H1 (cell line): ENCODE measurements around the gene DCDC1. TPM values are rescaled to one million over a fixed set of nuclear protein-coding genes. Genes with fewer than 3 reads are reported as not detected.

ENCODE experiments used
- CTCF ChIA-PET: fragments of 300-600 bp; sonication (Branson Sonifier 250); formaldehyde crosslinking; loops from one replicate; lab custom pipeline; 2021; ENCODE audit not compliant: partially characterized antibody; lab: Charles Lee
- POLR2A ChIA-PET: fragments of 300-600 bp; sonication (Branson Sonifier 250); formaldehyde crosslinking; loops from one replicate; lab custom pipeline; 2021; ENCODE audit warnings: inconsistent platforms; ENCODE audit not compliant: partially characterized antibody; lab: Charles Lee
- DNase-seq, 2 experiments: peaks; one replicate each; pipeline versions ENCODE4 v3.0.0 to v3.0.0-alpha.2; 2010 to 2022; ENCODE audit warnings: low spot score in 2 of 2, low read depth in 1 of 2, mixed read lengths in 1 of 2
- FAIRE-seq: peaks from 2 replicates; lab custom pipeline; 2011; peaks lifted over from hg19 to GRCh38; lab: Jason Lieb, UNC
- H2AFZ ChIP-seq: 2 replicates; pipeline ENCODE4 v1.8.1; 2012; ENCODE audit warnings: low read length, inconsistent platforms
- H2AK5ac ChIP-seq: 2 replicates; pipeline ENCODE4 v1.6.1; 2013; ENCODE audit warnings: low read depth, low read length
- H2BK120ac ChIP-seq: replicated peaks from 2 replicates; pipeline ENCODE3; 2013; ENCODE audit warnings: low read depth, low read length, inconsistent platforms
- H2BK12ac ChIP-seq: 2 replicates; pipeline ENCODE4 v1.6.1; 2013; ENCODE audit warnings: low read depth, low read length
- H2BK15ac ChIP-seq: 2 replicates; pipeline ENCODE4 v1.6.1; 2013; ENCODE audit warnings: low read length
- H2BK20ac ChIP-seq: 2 replicates; pipeline ENCODE4 v1.6.1; 2013; ENCODE audit warnings: low read length
- H2BK5ac ChIP-seq: 2 replicates; pipeline ENCODE4 v1.6.1; 2013; ENCODE audit warnings: low read depth, low read length
- H3K14ac ChIP-seq: 2 replicates; pipeline ENCODE4 v1.6.1; 2013; ENCODE audit warnings: inconsistent platforms; ENCODE audit not compliant: insufficient read length
- H3K18ac ChIP-seq: 2 replicates; pipeline ENCODE4 v1.6.1; 2013; ENCODE audit warnings: low read length; ENCODE audit errors: extremely low read depth
- H3K23ac ChIP-seq: 2 replicates; pipeline ENCODE4 v1.6.1; 2013; ENCODE audit warnings: inconsistent platforms; ENCODE audit not compliant: insufficient read length
- H3K23me2 ChIP-seq: 2 replicates; pipeline ENCODE4 v1.6.1; 2013; ENCODE audit warnings: low read depth, low read length
- H3K27ac ChIP-seq: 2 replicates; pipeline ENCODE4 v1.6.1; 2011; ENCODE audit warnings: low read depth, low read length, inconsistent platforms
- H3K27me3 ChIP-seq, 4 experiments: replicated peaks in 1 of 4; 1 replicate in 1 of 4; 2 replicates in 3 of 4; pipeline versions ENCODE4 v1.6.1 to v1.8.1; 2011 to 2013; ENCODE audit warnings: low read length in 3 of 4, mild to moderate bottlenecking in 3 of 4, inconsistent platforms in 2 of 4, mixed read lengths in 2 of 4, moderate library complexity in 1 of 4; ENCODE audit not compliant: control insufficient read depth in 3 of 4, insufficient read depth in 3 of 4; ENCODE audit errors: extremely low read depth in 1 of 4
- H3K36me3 ChIP-seq, 4 experiments: 2 replicates each; pipeline versions ENCODE4 v1.6.1 to v1.8.1; 2011 to 2013; ENCODE audit warnings: mild to moderate bottlenecking in 4 of 4, low read length in 3 of 4, moderate library complexity in 2 of 4, control low read depth in 1 of 4, inconsistent platforms in 1 of 4; ENCODE audit not compliant: insufficient read depth in 4 of 4, control insufficient read depth in 2 of 4
- H3K4ac ChIP-seq: replicated peaks from 2 replicates; pipeline ENCODE3; 2013; ENCODE audit warnings: low read length, low read depth, mixed read lengths, inconsistent platforms; ENCODE audit not compliant: insufficient read length
- H3K4me1 ChIP-seq, 4 experiments: replicated peaks in 1 of 4; 1 replicate in 1 of 4; 2 replicates in 3 of 4; pipeline versions ENCODE4 v1.6.1 to v1.8.1; 2011 to 2013; ENCODE audit warnings: low read length in 3 of 4, inconsistent platforms in 2 of 4, mixed read lengths in 1 of 4; ENCODE audit not compliant: insufficient read depth in 4 of 4, control insufficient read depth in 3 of 4
- H3K4me2 ChIP-seq, 2 experiments: 2 replicates each; pipeline versions ENCODE4 v1.6.1 to v1.8.1; 2011 to 2013; ENCODE audit warnings: low read depth in 2 of 2, low read length in 2 of 2, control low read depth in 1 of 2, inconsistent platforms in 1 of 2, mild to moderate bottlenecking in 1 of 2; ENCODE audit not compliant: insufficient read depth in 1 of 2
- H3K4me3 ChIP-seq, 4 experiments: fragments of 200-600, 300-600 bp in 1 of 4; sonication (generic), shearing (Covaris generic), sonication (Bioruptor Twin) in 1 of 4; 2 replicates each; pipeline versions ENCODE4 v1.5.1 to v1.8.1; 2011 to 2016; ENCODE audit warnings: low read length in 4 of 4, low read depth in 3 of 4, control low read depth in 2 of 4, inconsistent platforms in 2 of 4, mild to moderate bottlenecking in 2 of 4, mixed read lengths in 1 of 4, moderate library complexity in 1 of 4; ENCODE audit not compliant: insufficient read depth in 2 of 4; ENCODE audit errors: extremely low read depth in 1 of 4
- H3K56ac ChIP-seq: replicated peaks from 2 replicates; pipeline ENCODE3; 2013; ENCODE audit warnings: low read depth, mild to moderate bottlenecking, mixed read lengths, low read length, inconsistent platforms; ENCODE audit not compliant: insufficient read length
- H3K79me1 ChIP-seq: 2 replicates; pipeline ENCODE4 v1.6.1; 2013; ENCODE audit warnings: low read depth, low read length, control low read depth
- H3K79me2 ChIP-seq, 2 experiments: 2 replicates each; pipeline versions ENCODE4 v1.6.1 to v1.8.1; 2012 to 2013; ENCODE audit warnings: low read length in 2 of 2, mild to moderate bottlenecking in 2 of 2, inconsistent platforms in 1 of 2; ENCODE audit not compliant: insufficient read depth in 2 of 2, control insufficient read depth in 1 of 2
- H3K9ac ChIP-seq, 4 experiments: replicated peaks in 1 of 4; 1 replicate in 1 of 4; 2 replicates in 3 of 4; pipeline versions ENCODE4 v1.6.1 to v1.8.1; 2011 to 2013; ENCODE audit warnings: low read depth in 3 of 4, low read length in 3 of 4, control low read depth in 2 of 4, mild to moderate bottlenecking in 2 of 4, moderate library complexity in 2 of 4, inconsistent platforms in 1 of 4; ENCODE audit errors: extremely low read depth in 1 of 4
- H3K9me3 ChIP-seq, 2 experiments: 2 replicates each; pipeline versions ENCODE4 v1.6.1 to v1.8.1; 2012 to 2013; ENCODE audit warnings: mild to moderate bottlenecking in 2 of 2, moderate library complexity in 2 of 2, control low read depth in 1 of 2, inconsistent platforms in 1 of 2, low read depth in 1 of 2, low read length in 1 of 2, mixed read lengths in 1 of 2; ENCODE audit not compliant: insufficient read depth in 2 of 2
- H4K20me1 ChIP-seq, 2 experiments: replicated peaks in 1 of 2; 2 replicates each; pipeline versions ENCODE3 to v1.8.1; 2011 to 2013; ENCODE audit warnings: inconsistent platforms in 2 of 2, low read length in 2 of 2, mild to moderate bottlenecking in 1 of 2; ENCODE audit not compliant: insufficient read depth in 2 of 2, control insufficient read depth in 1 of 2
- H4K5ac ChIP-seq: 2 replicates; pipeline ENCODE4 v1.6.1; 2013; ENCODE audit warnings: low read length, low read depth, mixed read lengths, inconsistent platforms; ENCODE audit not compliant: insufficient read length
- H4K8ac ChIP-seq: 2 replicates; pipeline ENCODE4 v1.8.0; 2013; ENCODE audit warnings: mild to moderate bottlenecking, moderate library complexity, low read length, inconsistent platforms; ENCODE audit not compliant: insufficient read depth; ENCODE audit errors: extremely low read depth
- H4K91ac ChIP-seq: replicated peaks from 2 replicates; pipeline ENCODE3; 2013; ENCODE audit warnings: low read length, mixed read lengths, inconsistent platforms; ENCODE audit not compliant: insufficient read length
- TAF7 ChIP-seq: optimal IDR thresholded peaks from 2 replicates; pipeline ENCODE3; 2011; ENCODE audit warnings: low read depth, mild to moderate bottlenecking, inconsistent platforms, low read length, moderate library complexity, borderline replicate concordance
- WGBS, 2 experiments: shearing (Covaris generic) in 1 of 2; methylation state at CpG; one replicate each; pipeline versions ENCODE4 v1.1.6 to v1.1.7; 2013 to 2015; ENCODE audit warnings: low lambda C conversion rate in 2 of 2, mixed read lengths in 2 of 2, inconsistent platforms in 1 of 2, low coverage in 1 of 2, missing lambda C conversion rate in 1 of 2; ENCODE audit not compliant: insufficient replicate concordance in 2 of 2, insufficient coverage in 1 of 2, insufficient read length in 1 of 2; ENCODE audit errors: extremely low coverage in 1 of 2, missing lambda C conversion rate in 1 of 2; 5-methylcytosine and 5-hydroxymethylcytosine counted together
- polyA plus RNA-seq, 7 experiments: library from polyadenylated mRNA; depleted of rRNA in 3 of 7; stranded (reverse) in 5 of 7; unstranded in 2 of 7; fragments of >200 nt in 5 of 7; fragments of 200-250 nt in 2 of 7; gene quantifications; 1 replicate in 5 of 7; 2 replicates in 1 of 7; 4 replicates in 1 of 7; pipeline versions ENCODE4 v1.2.1 to v1.2.3, GENCODE V29; 2011 to 2013; ENCODE audit warnings: missing spikeins in 2 of 7, mixed read lengths in 2 of 7
- total RNA-seq: library from RNA; stranded (reverse); fragmentation: NEBNext Ultra II Directional; extraction: Animal tissue kit (Norgen Biotek cat#: 25700); gene quantifications from 2 replicates; pipeline ENCODE4 v1.2.1, GENCODE V29; 2021

The DCDC1 gene
- total and polyA plus RNA-seq, 2 of the 8 experiments (the other 6 are each of a cell fraction or from before 2014, with no cell fraction given), result 0.15 to 0.56 TPM

GRCh38 chr11:31173926-31174680 is 195.4 kb downstream of the DCDC1 start:
- FAIRE-seq (no peak), DNase-seq (no peak)
- peaks cover 16 to 20% of the 10 kb centered on the region in 2 experiments for H3K9me3 ChIP-seq
- no peak overlapping the region for H3K23ac ChIP-seq
- H3K27me3 ChIP-seq, result no peaks in the 10 kb centered on the region
- H4K5ac ChIP-seq, result no peak overlapping the region
- H3K4me2 ChIP-seq, result no peak overlapping the region
- H3K4ac ChIP-seq, result no peak overlapping the region
- no peak overlapping the region for H3K18ac ChIP-seq
- H4K8ac ChIP-seq, result no peak overlapping the region
- no peak overlapping the region for H2BK12ac ChIP-seq
- H2AFZ ChIP-seq, result no peak overlapping the region
- no peak overlapping the region for H2BK120ac ChIP-seq
- no peak overlapping the region for H3K56ac ChIP-seq
- ChIA-PET POLR2A (no interaction called here), CTCF (interaction anchor here (1.1 to 1.9 kb wide), 4 partner anchors 10 to 60 kb away, joined by 3 to 5 read pairs (median 4); no protein-coding TSS in a partner anchor)
- H3K23me2 ChIP-seq, result no peaks in the 10 kb centered on the region
- 92% methylated on average over 8 of the region's 8 CpGs; no CpG with 5 or more reads in 1 of the 2 experiments for WGBS, 2 experiments
- no peaks in the 10 kb centered on the region for H3K4me1 ChIP-seq
- no peak overlapping the region for H2AK5ac ChIP-seq
- H3K79me2 ChIP-seq, result no peaks in the 10 kb centered on the region
- H2BK20ac ChIP-seq, result no peak overlapping the region
- no peak overlapping the region for H3K27ac ChIP-seq
- no peak overlapping the region for H3K4me3 ChIP-seq
- no peaks in the 10 kb centered on the region for H3K79me1 ChIP-seq
- TF ChIP-seq TAF7, result no peak
- no peak overlapping the region for H2BK5ac ChIP-seq
- H4K20me1 ChIP-seq, result no peaks in the 10 kb centered on the region
- no peaks in the 10 kb centered on the region for H3K36me3 ChIP-seq
- no peak overlapping the region for H3K9ac ChIP-seq
- no peak overlapping the region for H2BK15ac ChIP-seq
- no peak overlapping the region for H3K14ac ChIP-seq
- H4K91ac ChIP-seq, result no peak overlapping the region
